Measurements from ENCODE around the gene SERINC5. TPM values are rescaled to one million over a fixed set of nuclear protein-coding genes. Genes with fewer than 3 reads are reported as not detected.
"Not testable (repeated sequence)": the region's sequence is repeated elsewhere in the genome, so short reads cannot be mapped to it uniquely, and the experiment has no call there.

The SERINC5 gene
- total and polyA plus RNA-seq, 3 experiments from 2014 or later, result 13.7 to 33.3 (median 32.9) TPM

GRCh38 chr5:80116465-80116864 is 139.4 kb downstream of the SERINC5 start:
- Histone ChIP-seq H3K4me1 (ENCODE audit: insufficient read depth, low read length) (peaks cover 22% of the 10 kb centered on the region), H3K9me3 (ENCODE audit: low read length) (no peaks in the 10 kb centered on the region), H3K4me3 (ENCODE audit: low read length) (no peak overlapping the region), H3K27ac (ENCODE audit: low read depth, low read length) (no peak overlapping the region), H3K36me3 (ENCODE audit: insufficient read depth, low read length) (no peaks in the 10 kb centered on the region), H3K27me3 (ENCODE audit: insufficient read depth, low read length, poor library complexity, severe bottlenecking) (no peaks in the 10 kb centered on the region)
- peaks cover 0 to 7% (median 6%) of the 10 kb centered on the region in 5 donors for H3K9me3 Mint-ChIP-seq
- peaks cover 31 to 60% (median 48%) of the 10 kb centered on the region in 3 donors for H3K4me1 Mint-ChIP-seq
- peak overlapping the region in 2 of 7 donors; percentile 12 to 49 for H3K4me3 Mint-ChIP-seq
- ChIA-PET POLR2A (no interaction called here), CTCF (interaction anchor here (0.8 to 1.3 kb wide), 4 partner anchors 15 to 79 kb away, joined by 3 to 5 read pairs (median 4); no protein-coding TSS in a partner anchor)
- DNase-seq, result no peak
- H3K27me3 Mint-ChIP-seq, result peaks cover 0 to 2% of the 10 kb centered on the region in 2 donors
- peak overlapping the region in 3 of 8 donors; percentile 23 to 88 (median 69) for H3K27ac Mint-ChIP-seq
- H3K36me3 Mint-ChIP-seq, result peaks cover 15 to 30% (median 15%) of the 10 kb centered on the region in 3 donors

DNA sequence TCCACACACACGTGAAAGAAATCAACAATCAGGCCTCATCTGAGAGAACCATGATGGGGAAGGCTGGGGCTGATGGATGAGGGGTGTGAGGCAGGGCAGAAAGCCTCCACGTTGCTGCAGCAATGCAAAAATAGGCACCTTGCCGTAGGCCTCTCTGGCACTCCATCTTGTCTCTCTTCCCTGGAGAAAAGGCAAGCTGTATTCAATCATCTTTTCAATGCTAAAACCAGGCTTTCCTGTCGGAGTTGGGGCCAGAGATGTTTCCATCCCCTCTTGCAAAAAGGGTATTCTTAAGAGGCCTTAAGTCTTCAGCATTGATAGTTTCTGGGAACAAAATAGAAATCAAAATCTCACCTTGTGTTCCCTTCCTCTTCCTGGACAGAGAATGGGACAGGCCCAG is 139.8 kb downstream of the SERINC5 start:
- H3K4me1 Mint-ChIP-seq, result peaks cover 31 to 60% (median 48%) of the 10 kb centered on the region in 3 donors
- H3K27me3 Mint-ChIP-seq, result peaks cover 0 to 2% of the 10 kb centered on the region in 2 donors
- Histone ChIP-seq H3K27me3 (ENCODE audit: insufficient read depth, low read length, poor library complexity, severe bottlenecking) (no peaks in the 10 kb centered on the region), H3K9me3 (ENCODE audit: low read length) (no peaks in the 10 kb centered on the region), H3K36me3 (ENCODE audit: insufficient read depth, low read length) (no peaks in the 10 kb centered on the region), H3K27ac (ENCODE audit: low read depth, low read length) (no peak overlapping the region), H3K4me3 (ENCODE audit: low read length) (no peak overlapping the region), H3K4me1 (ENCODE audit: insufficient read depth, low read length) (peaks cover 22% of the 10 kb centered on the region)
- H3K4me3 Mint-ChIP-seq, result no peak overlapping the region
- CTCF ChIA-PET, result interaction anchor here (1.0 to 1.2 kb wide), 2 partner anchors 33 to 80 kb away, joined by 3 read pairs; no protein-coding TSS in a partner anchor
- peaks cover 15 to 32% (median 17%) of the 10 kb centered on the region in 3 donors for H3K36me3 Mint-ChIP-seq
- no peak for DNase-seq
- H3K27ac Mint-ChIP-seq, result peak overlapping the region in 4 of 8 donors; percentile 17 to 88 (median 46)
- POLR2A ChIA-PET, result no interaction called here
- peaks cover 0 to 7% (median 6%) of the 10 kb centered on the region in 5 donors for H3K9me3 Mint-ChIP-seq

- DNase-seq, result no peak
- Mint-ChIP-seq H3K4me1 (peaks cover 31 to 56% (median 48%) of the 10 kb centered on the region in 3 donors), H3K27me3 (peaks cover 0 to 2% of the 10 kb centered on the region in 2 donors), H3K36me3 (peaks cover 15 to 32% (median 17%) of the 10 kb centered on the region in 3 donors), H3K4me3 (no peak overlapping the region), H3K27ac (peak overlapping the region in 4 of 8 donors; percentile 12 to 35 (median 24)), H3K9me3 (peaks cover 0 to 7% (median 6%) of the 10 kb centered on the region in 5 donors)
- CTCF ChIA-PET, result no interaction called here
- Histone ChIP-seq H3K4me3 (ENCODE audit: low read length) (no peak overlapping the region), H3K4me1 (ENCODE audit: insufficient read depth, low read length) (peaks cover 22% of the 10 kb centered on the region), H3K27ac (ENCODE audit: low read depth, low read length) (no peak overlapping the region), H3K27me3 (ENCODE audit: insufficient read depth, low read length, poor library complexity, severe bottlenecking) (no peaks in the 10 kb centered on the region), H3K36me3 (ENCODE audit: insufficient read depth, low read length) (no peaks in the 10 kb centered on the region), H3K9me3 (ENCODE audit: low read length) (no peaks in the 10 kb centered on the region)
- POLR2A ChIA-PET, result no interaction called here
These were observed 141.0 kb downstream of the SERINC5 start for GRCh38 chr5:80114860-80115259.

- H3K27ac Mint-ChIP-seq, result peak overlapping the region in 3 of 8 donors; percentile 10 to 19 (median 14)
- CTCF ChIA-PET; H3K4me1 ChIP-seq (ENCODE audit: insufficient read depth, low read length); DNase-seq; H3K4me3 ChIP-seq (ENCODE audit: low read length); H3K27me3 Mint-ChIP-seq; H3K27me3 ChIP-seq (ENCODE audit: insufficient read depth, low read length, poor library complexity, severe bottlenecking); POLR2A ChIA-PET; H3K9me3 Mint-ChIP-seq; H3K36me3 ChIP-seq (ENCODE audit: insufficient read depth, low read length); H3K9me3 ChIP-seq (ENCODE audit: low read length); H3K27ac ChIP-seq (ENCODE audit: low read depth, low read length): not testable (repeated sequence)
- peaks cover 13 to 34% (median 29%) of the 10 kb centered on the region in 3 donors for H3K4me1 Mint-ChIP-seq
- H3K4me3 Mint-ChIP-seq, result peak overlapping the region in 1 of 7 donors; percentile 49
- peaks cover 15 to 28% (median 17%) of the 10 kb centered on the region in 3 donors for H3K36me3 Mint-ChIP-seq
These were observed 144.4 kb downstream of the SERINC5 start for GRCh38 chr5:80111376-80111990.

- Histone ChIP-seq H3K4me3 (ENCODE audit: low read length) (no peak overlapping the region), H3K27ac (ENCODE audit: low read depth, low read length) (no peak overlapping the region), H3K9me3 (ENCODE audit: low read length) (no peaks in the 10 kb centered on the region), H3K27me3 (ENCODE audit: insufficient read depth, low read length, poor library complexity, severe bottlenecking) (no peaks in the 10 kb centered on the region), H3K36me3 (ENCODE audit: insufficient read depth, low read length) (no peaks in the 10 kb centered on the region), H3K4me1 (ENCODE audit: insufficient read depth, low read length) (no peaks in the 10 kb centered on the region)
- Mint-ChIP-seq H3K4me3 (no peak overlapping the region), H3K27ac (no peak overlapping the region), H3K36me3 (peaks cover 13 to 25% (median 16%) of the 10 kb centered on the region in 3 donors), H3K4me1 (peaks cover 8 to 27% (median 20%) of the 10 kb centered on the region in 3 donors), H3K27me3 (no peaks in the 10 kb centered on the region), H3K9me3 (peaks cover 0 to 3% (median 2%) of the 10 kb centered on the region in 5 donors)
- ChIA-PET POLR2A (interaction anchor here (0.6 to 1.1 kb wide), 2 partner anchors 16 to 126 kb away, joined by 3 to 9 read pairs; no protein-coding TSS in a partner anchor), CTCF (interaction anchor here (1.1 to 1.3 kb wide), 2 partner anchors 13 to 18 kb away, joined by 3 to 6 read pairs; no protein-coding TSS in a partner anchor)
- no peak for DNase-seq
These were observed 146.0 kb downstream of the SERINC5 start for GRCh38 chr5:80109646-80110478.

- peaks cover 0 to 6% (median 4%) of the 10 kb centered on the region in 3 donors for H3K36me3 Mint-ChIP-seq
- CTCF ChIA-PET, result no interaction called here
- no peaks in the 10 kb centered on the region for H3K27me3 Mint-ChIP-seq
These were observed 148.9 kb downstream of the SERINC5 start for GRCh38 chr5:80106916-80107315.

GRCh38 chr5:80105698-80106439 is 150.0 kb downstream of the SERINC5 start:
- H3K36me3 ChIP-seq (ENCODE audit: insufficient read depth, low read length), result no peaks in the 10 kb centered on the region
- no peaks in the 10 kb centered on the region for H3K27me3 ChIP-seq (ENCODE audit: insufficient read depth, low read length, poor library complexity, severe bottlenecking)
- peak overlapping the region in 1 of 7 donors; percentile 28 for H3K4me3 Mint-ChIP-seq
- ChIA-PET CTCF (interaction anchor here (0.7 to 2.5 kb wide), 3 partner anchors 13 to 22 kb away, joined by 3 to 11 read pairs (median 4); no protein-coding TSS in a partner anchor), POLR2A (no interaction called here)
- H3K27ac ChIP-seq (ENCODE audit: low read depth, low read length), result no peak overlapping the region
- H3K27ac Mint-ChIP-seq, result peak overlapping the region in 4 of 8 donors; percentile 26 to 89 (median 66)
- no peaks in the 10 kb centered on the region for H3K9me3 ChIP-seq (ENCODE audit: low read length)
- H3K4me1 Mint-ChIP-seq, result peaks cover 4 to 18% (median 8%) of the 10 kb centered on the region in 3 donors
- H3K27me3 Mint-ChIP-seq, result no peaks in the 10 kb centered on the region
- H3K36me3 Mint-ChIP-seq, result peaks cover 0 to 2% (median 2%) of the 10 kb centered on the region in 3 donors
- no peak overlapping the region for H3K4me3 ChIP-seq (ENCODE audit: low read length)
- no peaks in the 10 kb centered on the region for H3K9me3 Mint-ChIP-seq
- no peak for DNase-seq
- no peaks in the 10 kb centered on the region for H3K4me1 ChIP-seq (ENCODE audit: insufficient read depth, low read length)

More at GRCh38 chr5:80106916-80107315, 148.9 kb downstream of the SERINC5 start:
- H3K9me3 Mint-ChIP-seq, result no peaks in the 10 kb centered on the region
- Histone ChIP-seq H3K27me3 (ENCODE audit: insufficient read depth, low read length, poor library complexity, severe bottlenecking) (no peaks in the 10 kb centered on the region), H3K9me3 (ENCODE audit: low read length) (no peaks in the 10 kb centered on the region), H3K4me3 (ENCODE audit: low read length) (no peak overlapping the region), H3K36me3 (ENCODE audit: insufficient read depth, low read length) (no peaks in the 10 kb centered on the region), H3K4me1 (ENCODE audit: insufficient read depth, low read length) (no peaks in the 10 kb centered on the region), H3K27ac (ENCODE audit: low read depth, low read length) (no peak overlapping the region)
- no peak overlapping the region for H3K4me3 Mint-ChIP-seq
- DNase-seq, result no peak
- H3K27ac Mint-ChIP-seq, result peak overlapping the region in 1 of 8 donors; percentile 73
- peaks cover 5 to 18% (median 8%) of the 10 kb centered on the region in 3 donors for H3K4me1 Mint-ChIP-seq
- POLR2A ChIA-PET, result no interaction called here
